RWPE1 (cell line): ENCODE measurements around the gene MYRIP.
A peak's percentile ranks its signal among the peaks of the same experiment; 100 is the strongest.
"Not testable (repeated sequence)": the region's sequence is repeated elsewhere in the genome, so short reads cannot be mapped to it uniquely, and the experiment has no call there.

Experiments
- CTCF ChIA-PET: fragments of 350-600 bp; sonication (Branson Sonifier 250); formaldehyde crosslinking; extraction: SDS; loops from one replicate; lab custom pipeline; 2021; lab: Yijun Ruan, JAX
- POLR2A ChIA-PET: fragments of 400-600 bp; formaldehyde crosslinking; extraction: SDS; loops from one replicate; lab custom pipeline; 2020; ENCODE audit warnings: antibody characterized with exemption; ENCODE audit not compliant: low non-redundant PET; lab: Yijun Ruan, JAX
- DNase-seq: peaks from one replicate; pipeline ENCODE4 v3.0.0; 2012; ENCODE audit warnings: low spot score
- H3K27ac ChIP-seq: fragments of 450-650 bp; 2 replicates; pipeline ENCODE4 v1.5.1; 2017
- TF ChIP-seq, protein P1 (sequence below): fragments of 450-650 bp; conservative IDR thresholded peaks from 2 replicates; pipeline ENCODE4 v1.5.1; 2017; ENCODE audit warnings: low read depth, mild to moderate bottlenecking

Gene MYRIP

DNA sequence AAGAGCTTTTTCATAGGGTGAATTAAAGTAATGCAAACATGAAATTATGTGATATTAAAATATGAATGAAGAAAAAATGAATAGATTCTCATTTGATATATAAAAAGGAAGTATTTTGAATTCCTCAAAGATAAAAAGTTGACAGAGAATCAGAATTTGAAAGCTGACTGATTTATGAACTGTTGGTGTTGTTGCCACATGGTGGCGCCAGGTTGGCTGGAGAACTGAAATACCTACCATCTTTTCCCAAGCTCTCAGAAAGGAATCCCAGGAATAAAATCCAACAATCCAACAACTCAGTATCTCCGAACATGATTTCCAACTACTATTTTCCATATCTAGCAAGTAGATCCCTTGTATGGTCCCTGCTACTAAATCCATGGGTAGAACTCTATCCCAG, 3.1 kb downstream of the MYRIP start:
- no peak for DNase-seq
- H3K27ac ChIP-seq, result no peak overlapping the region
- TF ChIP-seq, protein P1, sequence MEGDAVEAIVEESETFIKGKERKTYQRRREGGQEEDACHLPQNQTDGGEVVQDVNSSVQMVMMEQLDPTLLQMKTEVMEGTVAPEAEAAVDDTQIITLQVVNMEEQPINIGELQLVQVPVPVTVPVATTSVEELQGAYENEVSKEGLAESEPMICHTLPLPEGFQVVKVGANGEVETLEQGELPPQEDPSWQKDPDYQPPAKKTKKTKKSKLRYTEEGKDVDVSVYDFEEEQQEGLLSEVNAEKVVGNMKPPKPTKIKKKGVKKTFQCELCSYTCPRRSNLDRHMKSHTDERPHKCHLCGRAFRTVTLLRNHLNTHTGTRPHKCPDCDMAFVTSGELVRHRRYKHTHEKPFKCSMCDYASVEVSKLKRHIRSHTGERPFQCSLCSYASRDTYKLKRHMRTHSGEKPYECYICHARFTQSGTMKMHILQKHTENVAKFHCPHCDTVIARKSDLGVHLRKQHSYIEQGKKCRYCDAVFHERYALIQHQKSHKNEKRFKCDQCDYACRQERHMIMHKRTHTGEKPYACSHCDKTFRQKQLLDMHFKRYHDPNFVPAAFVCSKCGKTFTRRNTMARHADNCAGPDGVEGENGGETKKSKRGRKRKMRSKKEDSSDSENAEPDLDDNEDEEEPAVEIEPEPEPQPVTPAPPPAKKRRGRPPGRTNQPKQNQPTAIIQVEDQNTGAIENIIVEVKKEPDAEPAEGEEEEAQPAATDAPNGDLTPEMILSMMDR, result peak; percentile 26
- CTCF ChIA-PET, result no interaction called here
- POLR2A ChIA-PET, result no interaction called here

DNA sequence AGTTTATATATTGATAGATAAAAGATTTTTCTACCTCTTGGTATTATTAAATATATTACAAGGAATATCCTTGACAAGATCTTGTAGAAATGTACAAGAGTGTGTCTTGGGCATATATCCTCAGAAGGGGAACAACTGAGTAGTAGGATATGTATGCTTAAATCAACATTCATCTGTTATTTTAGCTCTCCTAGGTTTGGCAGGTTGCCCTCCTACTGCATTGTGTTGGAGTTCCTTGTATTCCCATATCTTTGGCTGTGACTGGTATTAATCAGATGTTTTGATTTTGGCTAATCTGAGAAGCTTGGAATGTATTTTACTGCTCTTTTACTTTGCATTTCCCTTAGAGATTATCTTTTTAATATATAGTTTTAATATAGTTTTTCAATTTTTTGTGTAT, 4.6 kb downstream of the MYRIP start:
- H3K27ac ChIP-seq, result no peak overlapping the region
- ChIA-PET POLR2A (no interaction called here), CTCF (no interaction called here)
- DNase-seq, result no peak
- TF ChIP-seq, protein P1, result no peak

DNA sequence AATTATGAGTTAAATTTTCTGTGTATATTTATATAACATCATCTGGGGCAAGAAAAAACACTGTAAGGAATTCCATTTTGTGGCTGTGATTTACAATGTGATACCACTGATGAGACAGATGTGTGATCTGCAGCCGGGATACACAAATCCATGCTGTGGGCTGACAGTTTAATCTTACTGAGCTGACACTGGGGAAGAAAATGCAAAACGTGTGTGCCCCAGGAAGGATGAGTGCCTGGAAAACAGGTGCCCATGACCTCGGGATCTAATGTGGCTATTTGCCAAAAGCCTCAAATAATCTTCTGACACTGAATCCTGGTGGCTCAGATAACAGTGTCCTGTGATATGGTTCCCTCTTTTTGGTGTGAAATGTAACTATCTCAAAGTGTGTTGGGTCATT, 10.5 kb downstream of the MYRIP start:
- no peak overlapping the region for H3K27ac ChIP-seq
- TF ChIP-seq, protein P1, result no peak
- DNase-seq, result no peak
- POLR2A ChIA-PET, result no interaction called here
- CTCF ChIA-PET, result no interaction called here

DNA sequence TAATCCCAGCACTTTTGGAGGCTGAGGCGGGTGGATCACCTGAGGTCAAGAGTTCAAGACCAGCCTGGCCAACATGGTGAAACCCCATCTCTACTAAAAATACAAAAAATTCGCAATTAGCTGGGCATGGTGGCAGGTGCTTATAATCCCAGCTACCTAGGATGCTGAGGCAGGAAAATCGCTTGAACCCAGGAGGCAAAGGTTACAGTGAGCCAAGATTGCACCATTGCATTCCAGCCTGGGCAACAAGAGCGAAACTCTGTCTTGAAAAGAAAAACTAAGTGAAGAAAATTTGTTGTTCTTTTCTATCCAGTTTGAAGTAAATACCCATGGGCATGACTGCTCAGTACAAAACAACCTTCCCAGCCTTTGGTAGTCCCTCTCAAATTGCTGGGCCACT, 24.4 kb downstream of the MYRIP start:
- H3K27ac ChIP-seq, CTCF ChIA-PET, POLR2A ChIA-PET, DNase-seq: not testable (repeated sequence)

DNA sequence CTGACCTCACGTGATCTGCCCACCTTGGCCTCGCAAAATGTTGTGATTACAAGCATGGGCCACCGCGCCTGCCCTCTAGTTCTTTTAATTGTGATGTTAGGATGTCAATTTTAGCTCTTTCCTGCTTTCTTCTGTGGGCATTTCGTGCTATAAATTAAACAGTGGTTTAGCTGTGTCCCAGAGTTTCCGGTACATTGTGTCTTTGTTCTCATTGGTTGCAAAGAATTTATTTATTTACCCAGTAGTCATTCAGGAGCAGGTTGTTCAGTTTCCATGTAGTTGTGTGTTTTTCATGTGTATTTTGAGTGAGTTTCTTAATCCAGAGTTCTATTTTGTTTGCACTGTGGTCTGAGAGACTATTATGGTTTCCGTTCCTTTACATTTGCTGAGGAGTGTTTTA, 30.1 kb downstream of the MYRIP start:
- CTCF ChIA-PET, result no interaction called here
- TF ChIP-seq, protein P1, result no peak
- POLR2A ChIA-PET, result no interaction called here
- no peak for DNase-seq
- H3K27ac ChIP-seq, result no peak overlapping the region

DNA sequence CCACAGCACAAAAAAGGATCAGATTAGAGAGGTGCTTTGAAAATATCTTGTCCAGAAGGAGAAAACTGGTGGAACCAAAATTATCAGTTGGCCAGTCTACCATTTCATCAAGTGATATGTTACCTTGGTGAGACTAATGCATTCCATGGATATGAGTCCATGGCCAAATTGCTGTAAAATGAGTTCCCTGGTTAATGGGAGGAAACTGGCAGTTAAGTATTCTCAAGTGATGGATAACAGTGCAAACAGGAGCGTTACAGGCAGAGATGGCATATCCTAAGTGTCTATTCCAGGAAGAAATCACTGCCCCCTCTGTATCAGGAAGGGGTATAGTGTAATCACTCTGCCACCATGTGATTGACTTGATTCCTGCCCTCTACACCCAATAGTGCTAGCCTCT, 34.0 kb downstream of the MYRIP start:
- no peak overlapping the region for H3K27ac ChIP-seq
- TF ChIP-seq, protein P1, result no peak
- ChIA-PET CTCF (no interaction called here), POLR2A (no interaction called here)
- DNase-seq, result no peak

DNA sequence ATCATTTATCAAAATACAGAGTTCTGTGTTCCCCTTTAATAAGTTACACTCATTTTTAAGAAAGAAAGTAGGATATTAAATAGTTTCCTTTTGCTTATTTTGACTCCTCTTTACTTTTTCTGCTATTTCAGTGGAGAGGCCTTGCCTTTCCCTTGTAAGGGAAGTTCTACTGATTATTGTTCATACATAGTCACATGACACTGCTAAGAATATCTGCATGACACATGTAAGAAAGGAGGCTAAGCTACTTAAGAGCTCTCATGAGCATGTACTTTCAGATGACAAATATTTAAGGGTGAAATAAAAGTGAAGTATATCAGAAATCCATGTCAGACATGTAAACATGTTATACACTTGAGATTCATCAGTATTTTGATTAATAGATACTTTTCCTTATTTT, 39.0 kb downstream of the MYRIP start:
- TF ChIP-seq, protein P1, result no peak
- POLR2A ChIA-PET, result no interaction called here
- no peak for DNase-seq
- H3K27ac ChIP-seq, result no peak overlapping the region
- CTCF ChIA-PET, result no interaction called here
